Parathyroid adenoma (tissue), 2 donors: ENCODE measurements around the gene GRIK1.

ENCODE experiments used
- H2AFZ ChIP-seq: fragments of 300-600 bp; sonication (generic); one replicate; pipeline ENCODE4 v1.7.0; 2017; ENCODE audit warnings: antibody characterized with exemption, mild to moderate bottlenecking
- H3K27ac ChIP-seq: fragments of 300-600 bp; sonication (generic); one replicate; pipeline ENCODE4 v1.7.0; 2017
- H3K27me3 ChIP-seq: fragments of 300-600 bp; sonication (generic); one replicate; pipeline ENCODE4 v1.7.0; 2017; ENCODE audit warnings: low read length; ENCODE audit not compliant: control insufficient read depth, insufficient read depth
- H3K36me3 ChIP-seq: fragments of 300-600 bp; sonication (generic); one replicate; pipeline ENCODE4 v1.7.0; 2017; ENCODE audit warnings: low read length; ENCODE audit not compliant: control insufficient read depth, insufficient read depth
- H3K4me1 ChIP-seq: fragments of 300-600 bp; sonication (generic); one replicate; pipeline ENCODE4 v1.7.0; 2017; ENCODE audit warnings: control low read depth
- H3K4me2 ChIP-seq: fragments of 300-600 bp; sonication (generic); one replicate; pipeline ENCODE4 v1.7.0; 2017; ENCODE audit warnings: low read length
- H3K4me3 ChIP-seq: fragments of 300-600 bp; sonication (generic); one replicate; pipeline ENCODE4 v1.7.0; 2017; ENCODE audit warnings: low read depth, low read length
- H3K79me2 ChIP-seq: fragments of 300-600 bp; sonication (generic); one replicate; pipeline ENCODE4 v1.7.0; 2017; ENCODE audit warnings: control low read depth
- H3K9ac ChIP-seq: fragments of 300-600 bp; sonication (generic); one replicate; pipeline ENCODE4 v1.7.0; 2017; ENCODE audit warnings: mild to moderate bottlenecking
- H3K9me3 ChIP-seq: fragments of 300-600 bp; sonication (generic); one replicate; pipeline ENCODE4 v1.7.0; 2017; ENCODE audit warnings: low read length; ENCODE audit not compliant: control insufficient read depth
- TF ChIP-seq, protein P1 (sequence below): fragments of 300-600 bp; sonication (generic); IDR thresholded peaks from one replicate; pipeline ENCODE4 v1.7.0; 2017; ENCODE audit warnings: antibody characterized with exemption, mild to moderate bottlenecking
- donor health status: primary hyperparathyroidism.

GRIK1 gene

DNA sequence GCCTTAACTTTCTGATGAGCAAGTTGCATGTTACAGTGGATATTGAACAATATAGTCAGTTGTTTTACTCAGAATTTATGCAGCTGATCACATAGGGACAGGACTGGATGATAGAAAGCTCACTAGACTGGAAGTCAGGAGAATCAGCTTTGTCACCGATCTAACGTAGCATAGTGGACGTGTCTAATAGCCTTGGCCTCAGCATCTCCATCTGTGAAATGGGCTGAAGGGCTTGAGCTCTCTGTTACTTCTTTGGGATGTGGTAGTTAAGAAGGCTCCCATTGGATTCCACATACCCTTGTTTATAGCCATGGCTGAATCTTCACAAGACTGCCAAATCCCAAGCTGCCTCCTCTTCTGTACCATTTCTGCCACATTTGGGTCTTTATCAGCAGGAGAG lies 190.6 kb downstream of the GRIK1 start:
- H3K4me3 ChIP-seq: no peak overlapping the region
- no peaks in the 10 kb centered on the region for H3K27me3 ChIP-seq
- no peaks in the 10 kb centered on the region for H3K9me3 ChIP-seq
- H3K4me2 ChIP-seq: no peak overlapping the region
- H3K9ac ChIP-seq: no peak overlapping the region
- no peak overlapping the region for H2AFZ ChIP-seq
- no peaks in the 10 kb centered on the region for H3K4me1 ChIP-seq
- no peak overlapping the region for H3K27ac ChIP-seq
- H3K36me3 ChIP-seq: no peaks in the 10 kb centered on the region
- H3K79me2 ChIP-seq: no peaks in the 10 kb centered on the region
- TF ChIP-seq, protein P1, sequence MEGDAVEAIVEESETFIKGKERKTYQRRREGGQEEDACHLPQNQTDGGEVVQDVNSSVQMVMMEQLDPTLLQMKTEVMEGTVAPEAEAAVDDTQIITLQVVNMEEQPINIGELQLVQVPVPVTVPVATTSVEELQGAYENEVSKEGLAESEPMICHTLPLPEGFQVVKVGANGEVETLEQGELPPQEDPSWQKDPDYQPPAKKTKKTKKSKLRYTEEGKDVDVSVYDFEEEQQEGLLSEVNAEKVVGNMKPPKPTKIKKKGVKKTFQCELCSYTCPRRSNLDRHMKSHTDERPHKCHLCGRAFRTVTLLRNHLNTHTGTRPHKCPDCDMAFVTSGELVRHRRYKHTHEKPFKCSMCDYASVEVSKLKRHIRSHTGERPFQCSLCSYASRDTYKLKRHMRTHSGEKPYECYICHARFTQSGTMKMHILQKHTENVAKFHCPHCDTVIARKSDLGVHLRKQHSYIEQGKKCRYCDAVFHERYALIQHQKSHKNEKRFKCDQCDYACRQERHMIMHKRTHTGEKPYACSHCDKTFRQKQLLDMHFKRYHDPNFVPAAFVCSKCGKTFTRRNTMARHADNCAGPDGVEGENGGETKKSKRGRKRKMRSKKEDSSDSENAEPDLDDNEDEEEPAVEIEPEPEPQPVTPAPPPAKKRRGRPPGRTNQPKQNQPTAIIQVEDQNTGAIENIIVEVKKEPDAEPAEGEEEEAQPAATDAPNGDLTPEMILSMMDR: no peak

DNA sequence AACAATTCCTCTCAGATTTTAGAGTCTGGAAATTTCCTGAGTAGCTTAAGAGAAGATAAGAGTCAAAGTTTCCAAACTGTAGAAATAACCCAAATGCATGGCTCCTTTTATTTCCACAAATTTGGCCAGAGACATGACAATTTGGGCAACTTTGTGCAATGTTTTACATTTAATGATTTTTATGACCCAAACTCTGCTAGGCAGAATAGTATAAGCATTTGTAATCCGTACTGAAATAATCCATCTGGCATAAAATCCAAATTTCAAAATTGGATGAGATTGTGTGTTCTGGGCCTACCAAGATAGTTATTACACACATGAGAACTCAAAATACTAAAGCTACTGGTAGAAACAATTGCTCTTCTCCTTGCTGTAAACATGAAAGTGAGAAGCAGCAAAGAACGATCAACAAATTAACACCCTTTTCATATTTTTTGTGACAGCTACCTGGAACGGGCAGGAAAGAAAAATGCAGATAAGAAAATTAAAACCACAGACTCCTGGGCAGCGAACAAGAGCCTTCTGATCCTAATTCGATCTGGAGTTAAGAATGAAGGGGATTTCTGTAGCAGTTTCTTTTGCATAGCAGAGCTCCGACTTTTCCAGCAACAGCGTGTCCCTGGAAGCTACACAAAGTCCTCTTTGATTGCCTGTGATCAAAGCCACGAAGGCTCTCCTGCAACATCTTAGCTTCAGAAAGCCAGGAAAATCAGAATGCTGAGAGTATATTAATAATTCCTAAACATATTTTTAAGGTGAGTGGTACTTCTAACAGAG lies 191.2 kb downstream of the GRIK1 start:
- no peak overlapping the region for H3K4me2 ChIP-seq
- no peaks in the 10 kb centered on the region for H3K27me3 ChIP-seq
- H3K27ac ChIP-seq: no peak overlapping the region
- TF ChIP-seq, protein P1: no peak
- H2AFZ ChIP-seq: no peak overlapping the region
- no peak overlapping the region for H3K9ac ChIP-seq
- no peak overlapping the region for H3K4me3 ChIP-seq
- H3K79me2 ChIP-seq: no peaks in the 10 kb centered on the region
- no peaks in the 10 kb centered on the region for H3K4me1 ChIP-seq
- H3K9me3 ChIP-seq: no peaks in the 10 kb centered on the region
- no peaks in the 10 kb centered on the region for H3K36me3 ChIP-seq

DNA sequence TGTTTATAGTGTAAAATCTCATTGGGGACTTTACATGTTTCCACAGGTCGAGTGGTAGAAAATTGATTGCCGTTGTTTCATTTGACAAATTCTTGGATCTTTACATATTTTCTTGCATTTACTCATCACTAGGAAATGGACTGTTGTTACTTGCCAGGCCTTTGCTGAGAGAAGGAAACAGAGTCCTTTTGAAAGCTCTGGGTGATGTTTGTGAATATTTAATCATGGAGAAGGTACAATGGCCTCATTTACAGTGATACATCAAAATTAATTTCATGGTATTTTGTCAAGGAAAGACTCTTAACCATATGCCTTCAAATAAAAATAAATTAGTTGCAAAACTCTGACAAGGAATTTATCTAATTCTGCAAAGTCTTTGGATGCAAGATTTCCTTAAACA lies 198.0 kb downstream of the GRIK1 start:
- H2AFZ ChIP-seq: no peak overlapping the region
- H3K4me2 ChIP-seq: no peak overlapping the region
- TF ChIP-seq, protein P1: no peak
- no peak overlapping the region for H3K4me3 ChIP-seq
- no peaks in the 10 kb centered on the region for H3K79me2 ChIP-seq
- no peaks in the 10 kb centered on the region for H3K36me3 ChIP-seq
- no peaks in the 10 kb centered on the region for H3K27me3 ChIP-seq
- H3K9me3 ChIP-seq: no peaks in the 10 kb centered on the region
- H3K9ac ChIP-seq: no peak overlapping the region
- no peak overlapping the region for H3K27ac ChIP-seq
- H3K4me1 ChIP-seq: no peaks in the 10 kb centered on the region

DNA sequence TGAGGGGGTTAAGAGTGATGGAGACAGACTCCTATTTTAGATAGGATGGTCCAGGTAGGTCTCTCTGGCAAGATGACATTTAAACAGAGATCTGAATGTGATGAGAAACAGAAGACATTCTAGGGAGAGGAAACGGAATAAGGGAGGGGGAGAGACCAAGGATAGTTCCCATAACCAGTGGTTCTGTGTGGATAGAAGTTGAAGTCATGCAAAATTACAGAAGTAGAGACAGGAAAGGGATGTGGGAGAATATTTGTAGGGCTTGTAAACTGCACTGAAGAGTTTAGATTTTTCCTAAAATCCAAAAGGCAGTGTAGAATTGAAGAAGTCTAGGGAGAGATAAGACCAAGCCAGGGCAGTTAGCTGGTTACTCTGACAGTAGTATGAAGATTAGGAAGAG lies 200.6 kb downstream of the GRIK1 start:
- Histone ChIP-seq H3K27me3 (no peaks in the 10 kb centered on the region), H3K9ac (no peak overlapping the region), H3K4me2 (no peak overlapping the region), H3K79me2 (no peaks in the 10 kb centered on the region), H3K9me3 (no peaks in the 10 kb centered on the region), H3K4me1 (no peaks in the 10 kb centered on the region), H3K4me3 (no peak overlapping the region), H3K36me3 (no peaks in the 10 kb centered on the region), H2AFZ (no peak overlapping the region), H3K27ac (no peak overlapping the region)
- TF ChIP-seq, protein P1: no peak

DNA sequence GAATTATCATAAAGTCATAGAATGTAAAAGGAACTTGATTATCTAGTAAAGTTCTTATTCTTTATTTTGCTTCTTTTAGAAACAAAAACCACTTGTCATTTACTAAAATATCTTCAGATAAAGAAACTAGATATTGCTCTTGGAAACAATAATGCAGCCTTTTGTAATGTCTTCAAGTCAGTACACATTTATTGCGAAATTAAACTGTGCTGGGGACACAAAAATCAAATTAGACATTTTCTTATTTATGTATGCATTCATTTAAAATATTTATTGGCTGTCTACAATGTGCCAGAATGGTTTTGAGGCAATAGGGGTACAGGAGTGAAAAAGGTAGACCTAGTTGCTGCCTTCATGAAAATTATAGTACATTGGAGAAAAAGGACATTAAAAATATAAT lies 201.1 kb downstream of the GRIK1 start:
- H3K4me2 ChIP-seq: no peak overlapping the region
- no peaks in the 10 kb centered on the region for H3K4me1 ChIP-seq
- no peak overlapping the region for H3K9ac ChIP-seq
- no peak overlapping the region for H3K4me3 ChIP-seq
- H3K79me2 ChIP-seq: no peaks in the 10 kb centered on the region
- H2AFZ ChIP-seq: no peak overlapping the region
- TF ChIP-seq, protein P1: no peak
- H3K27ac ChIP-seq: no peak overlapping the region
- H3K27me3 ChIP-seq: no peaks in the 10 kb centered on the region
- H3K36me3 ChIP-seq: no peaks in the 10 kb centered on the region
- H3K9me3 ChIP-seq: no peaks in the 10 kb centered on the region
